Natural killer cell (primary cell): ENCODE measurements around the gene LGALS9C. TPM values are rescaled to one million over a fixed set of nuclear protein-coding genes. Genes with fewer than 3 reads are reported as not detected.
"Not testable (repeated sequence)": the region's sequence is repeated elsewhere in the genome, so short reads cannot be mapped to it uniquely, and the experiment has no call there.

Source experiments
- ATAC-seq, 3 donors: fragments of 150-1000 bp in 2 of 3; fragments of 200-7000 bp in 1 of 3; cut with Tn5 transposase; 1 replicate in 1 of 3; 2 replicates in 2 of 3; pipeline ENCODE4 v1.10.0; 2021; ENCODE audit warnings: mild to moderate bottlenecking in 2 of 3, moderate library complexity in 2 of 3
- DNase-seq, 2 donors: peaks; one replicate each; pipeline versions ENCODE4 v3.0.0 to v3.0.0-alpha.2; 2013 to 2021; ENCODE audit warnings: mixed read lengths in 1 of 2
- H3K27ac ChIP-seq: one replicate; pipeline ENCODE4 v1.5.1; 2013; ENCODE audit warnings: mild to moderate bottlenecking, low read length
- H3K27me3 ChIP-seq: one replicate; pipeline ENCODE4 v1.6.1; 2013; ENCODE audit warnings: low read length; ENCODE audit not compliant: control insufficient read depth, insufficient read depth
- H3K36me3 ChIP-seq: one replicate; pipeline ENCODE4 v1.6.1; 2013; ENCODE audit warnings: low read length; ENCODE audit not compliant: control insufficient read depth, insufficient read depth
- H3K4me1 ChIP-seq: one replicate; pipeline ENCODE4 v1.6.1; 2013; ENCODE audit warnings: low read length; ENCODE audit not compliant: control insufficient read depth, insufficient read depth
- H3K4me3 ChIP-seq: one replicate; pipeline ENCODE4 v1.5.1; 2013; ENCODE audit warnings: low read length
- H3K9me3 ChIP-seq: one replicate; pipeline ENCODE4 v1.6.1; 2013; ENCODE audit warnings: low read length; ENCODE audit not compliant: control insufficient read depth, insufficient read depth
- H3K27ac Mint-ChIP-seq, 2 donors: one replicate each; pipeline ENCODE4 v1.8.0; 2022; ENCODE audit warnings: mild to moderate bottlenecking in 2 of 2, mixed read lengths in 2 of 2, moderate library complexity in 1 of 2
- H3K27me3 Mint-ChIP-seq, 2 donors: one replicate each; pipeline ENCODE4 v1.8.0; 2022; ENCODE audit warnings: low read depth in 2 of 2, mixed read lengths in 2 of 2
- H3K36me3 Mint-ChIP-seq: one replicate; pipeline ENCODE4 v1.8.0; 2022; ENCODE audit warnings: mixed read lengths
- H3K4me1 Mint-ChIP-seq, 2 donors: one replicate each; pipeline ENCODE4 v1.8.0; 2022; ENCODE audit warnings: mixed read lengths in 2 of 2
- H3K4me3 Mint-ChIP-seq: one replicate; pipeline ENCODE4 v1.8.0; 2022; ENCODE audit warnings: mild to moderate bottlenecking, moderate library complexity, mixed read lengths
- H3K9me3 Mint-ChIP-seq, 2 donors: one replicate each; pipeline ENCODE4 v1.8.0; 2022; ENCODE audit warnings: mixed read lengths in 2 of 2
- WGBS: methylation state at CpG from one replicate; pipeline ENCODE4 v1.1.7; 2013; ENCODE audit warnings: missing lambda C conversion rate; ENCODE audit not compliant: insufficient coverage; 5-methylcytosine and 5-hydroxymethylcytosine counted together
- intact Hi-C: fragments of 100-400 bp; cut with micrococcal nuclease; formaldehyde crosslinking; loops from one replicate; pipeline ENCODE4 v1.14.2; 2022
- total RNA-seq, 4 donors: library from RNA; stranded (reverse); fragments of 120-200 nt in 1 of 4; gene quantifications; one replicate each; pipeline versions ENCODE4 v1.2.3 to v1.2.4, GENCODE V29; 2013 to 2022

Gene LGALS9C
- total RNA-seq, 3 donors from 2014 or later (not counting 1 experiment from before 2014, with no cell fraction given): 42.1 to 118 (median 56.8) TPM

GRCh38 chr17:18542234-18542633, 65.6 kb downstream of the LGALS9C start:
- H3K36me3 ChIP-seq, H3K27ac ChIP-seq, H3K9me3 Mint-ChIP-seq, H3K4me3 ChIP-seq, H3K9me3 ChIP-seq, H3K27ac Mint-ChIP-seq, H3K27me3 Mint-ChIP-seq, H3K4me1 ChIP-seq, H3K4me3 Mint-ChIP-seq, H3K36me3 Mint-ChIP-seq, DNase-seq, ATAC-seq, H3K4me1 Mint-ChIP-seq, intact Hi-C loops, H3K27me3 ChIP-seq: not testable (repeated sequence)
- WGBS: no CpG with 5 or more reads among the region's 5 CpGs

GRCh38 chr17:18542907-18543306, 66.3 kb downstream of the LGALS9C start:
- H3K36me3 ChIP-seq, ATAC-seq, H3K27me3 ChIP-seq, DNase-seq, H3K4me1 ChIP-seq, H3K36me3 Mint-ChIP-seq, intact Hi-C loops, H3K4me1 Mint-ChIP-seq, H3K9me3 Mint-ChIP-seq, H3K4me3 ChIP-seq, H3K27ac ChIP-seq, H3K27ac Mint-ChIP-seq, H3K4me3 Mint-ChIP-seq, H3K9me3 ChIP-seq, H3K27me3 Mint-ChIP-seq: not testable (repeated sequence)
- WGBS: 100% methylated on average over 1 of the region's 5 CpGs

Other genes starting within 250 kb of the LGALS9C start
- 100 to 1,000 TPM; 286 to 342 (median 327) TPM for gene FLII, start 218.1 kb upstream of the LGALS9C start, total RNA-seq
- gene MIEF2, start 216.1 kb upstream of the LGALS9C start, total RNA-seq: 10 to 100 TPM; 10.6 to 12.8 (median 11.3) TPM
- 10 to 100 TPM; 38.1 to 59.7 (median 53.2) TPM for gene TOP3A, start 161.8 kb upstream of the LGALS9C start, total RNA-seq
- gene SMCR8, start 161.5 kb upstream of the LGALS9C start, total RNA-seq: 10 to 100 TPM; 33.5 to 48.5 (median 39.2) TPM
- gene SHMT1, start 113.2 kb upstream of the LGALS9C start, total RNA-seq: 10 to 100 TPM in 2 of 3 donors, 1 to 10 TPM in 1; 8.8 to 19.2 (median 17.3) TPM
- under 1 TPM in 1 of 3 donors, not detected in 2; 0.28 TPM for gene EVPLL, start 99.0 kb upstream of the LGALS9C start, total RNA-seq
- not detected for gene TBC1D28, start 167.6 kb downstream of the LGALS9C start, total RNA-seq
- 1 to 10 TPM; 3.2 to 5.2 (median 3.6) TPM for gene FOXO3B, start 205.5 kb downstream of the LGALS9C start, total RNA-seq